ENCODE measurements around the gene FBXL13. TPM values are rescaled to one million over a fixed set of nuclear protein-coding genes. Genes with fewer than 3 reads are reported as not detected.
"Not testable (repeated sequence)": the region's sequence is repeated elsewhere in the genome, so short reads cannot be mapped to it uniquely, and the experiment has no call there.

FBXL13 gene
- total and polyA plus RNA-seq, 12 donors: 0.61 to 6.8 (median 2.7) TPM

DNA sequence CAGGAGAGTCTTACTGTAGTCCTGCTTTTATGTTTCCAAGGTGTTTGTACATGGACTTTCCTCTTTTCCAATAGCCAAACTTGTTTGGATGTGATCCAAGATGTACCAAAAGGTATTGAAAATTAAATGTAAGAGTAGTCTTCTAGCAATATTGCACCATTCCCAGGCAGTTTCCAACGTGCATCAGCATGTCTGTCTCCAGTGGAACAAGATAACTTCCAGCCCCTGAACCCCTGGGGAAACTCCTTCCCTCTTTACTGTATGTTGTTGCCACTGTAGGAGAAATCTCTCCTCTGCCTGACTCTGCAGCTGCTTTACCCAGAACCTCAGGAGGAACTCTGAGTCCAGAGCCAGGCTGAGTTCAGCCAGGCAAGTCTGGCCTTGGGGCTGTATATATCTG lies 18.8 kb upstream of the FBXL13 start:
- no peak overlapping the region for H3K4me3 ChIP-seq
- TF ChIP-seq, protein P1, sequence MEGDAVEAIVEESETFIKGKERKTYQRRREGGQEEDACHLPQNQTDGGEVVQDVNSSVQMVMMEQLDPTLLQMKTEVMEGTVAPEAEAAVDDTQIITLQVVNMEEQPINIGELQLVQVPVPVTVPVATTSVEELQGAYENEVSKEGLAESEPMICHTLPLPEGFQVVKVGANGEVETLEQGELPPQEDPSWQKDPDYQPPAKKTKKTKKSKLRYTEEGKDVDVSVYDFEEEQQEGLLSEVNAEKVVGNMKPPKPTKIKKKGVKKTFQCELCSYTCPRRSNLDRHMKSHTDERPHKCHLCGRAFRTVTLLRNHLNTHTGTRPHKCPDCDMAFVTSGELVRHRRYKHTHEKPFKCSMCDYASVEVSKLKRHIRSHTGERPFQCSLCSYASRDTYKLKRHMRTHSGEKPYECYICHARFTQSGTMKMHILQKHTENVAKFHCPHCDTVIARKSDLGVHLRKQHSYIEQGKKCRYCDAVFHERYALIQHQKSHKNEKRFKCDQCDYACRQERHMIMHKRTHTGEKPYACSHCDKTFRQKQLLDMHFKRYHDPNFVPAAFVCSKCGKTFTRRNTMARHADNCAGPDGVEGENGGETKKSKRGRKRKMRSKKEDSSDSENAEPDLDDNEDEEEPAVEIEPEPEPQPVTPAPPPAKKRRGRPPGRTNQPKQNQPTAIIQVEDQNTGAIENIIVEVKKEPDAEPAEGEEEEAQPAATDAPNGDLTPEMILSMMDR (IDR thresholded peaks at IDR 0.05): no peak
- no peak for TF ChIP-seq POLR2A (IDR thresholded peaks at IDR 0.05)
- H3K36me3 ChIP-seq (replicated peaks in 1 of 2): peaks cover 0 to 6% of the 10 kb centered on the region in 2 donors
- H3K27me3 ChIP-seq: no peaks in the 10 kb centered on the region
- DNase-seq: no peak
- WGBS, 4 donors: 31 to 63% (median 47%) methylated on average over 1 of the region's 1 CpG
- no peak overlapping the region for H3K27ac ChIP-seq
- no peaks in the 10 kb centered on the region for H3K9me3 ChIP-seq (replicated peaks in 1 of 3)
- H3K4me1 ChIP-seq (replicated peaks in 1 of 2): no peaks in the 10 kb centered on the region
- intact Hi-C loops (cut with DNase I): no loop called here

DNA sequence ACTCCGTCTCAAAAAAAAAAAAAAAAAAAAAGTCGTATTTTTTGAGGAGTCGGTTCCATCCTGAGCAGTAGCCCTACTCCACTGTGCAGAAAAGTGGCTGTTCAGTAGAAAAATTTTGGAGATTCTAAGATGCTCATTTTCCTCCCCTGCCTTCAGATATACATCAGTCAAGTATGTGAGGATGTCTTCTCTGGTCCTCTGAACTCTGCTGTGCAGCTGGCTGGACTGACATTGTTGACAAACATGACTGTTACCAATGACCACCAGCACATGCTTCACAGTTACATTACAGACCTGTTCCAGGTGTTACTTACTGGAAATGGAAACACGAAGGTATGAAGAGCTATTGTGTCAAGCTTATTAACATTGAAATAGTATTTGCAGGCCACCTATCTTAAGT lies 17.7 kb upstream of the FBXL13 start:
- DNase-seq; H3K36me3 ChIP-seq (replicated peaks in 1 of 2); H3K27me3 ChIP-seq; H3K27ac ChIP-seq; intact Hi-C loops (cut with DNase I); H3K4me3 ChIP-seq; H3K4me1 ChIP-seq (replicated peaks in 1 of 2); H3K9me3 ChIP-seq (replicated peaks in 1 of 3): not testable (repeated sequence)
- 60 to 68% (median 63%) methylated on average over 4 of the region's 4 CpGs for WGBS, 4 donors

DNA sequence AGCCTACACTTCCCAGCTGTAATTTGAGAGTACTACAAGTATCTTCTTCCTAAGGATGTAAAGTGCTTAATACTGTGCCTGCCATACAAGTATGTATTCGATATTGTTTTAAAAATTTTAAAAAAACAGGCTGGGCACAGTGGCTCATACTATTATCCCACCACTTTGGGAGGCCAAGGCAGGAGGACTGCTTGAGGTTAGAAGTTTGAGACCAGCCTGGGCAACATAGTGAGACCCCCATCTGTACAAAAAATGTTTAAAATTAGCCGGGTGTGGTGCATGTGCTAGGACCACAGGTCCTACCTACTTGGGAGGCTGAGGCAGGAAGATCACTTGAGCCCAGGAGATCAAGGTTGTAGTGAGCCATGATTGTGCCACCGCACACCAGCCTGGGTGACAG lies 8.6 kb upstream of the FBXL13 start:
- TF ChIP-seq, protein P1 (IDR thresholded peaks at IDR 0.05): no peak
- peaks cover 0 to 30% of the 10 kb centered on the region in 2 donors for H3K36me3 ChIP-seq (replicated peaks in 1 of 2)
- no peak for DNase-seq
- H3K4me3 ChIP-seq: no peak overlapping the region
- H3K9me3 ChIP-seq (replicated peaks in 1 of 3): no peaks in the 10 kb centered on the region
- WGBS, 4 donors: 92 to 98% (median 94%) methylated on average over 3 of the region's 3 CpGs
- intact Hi-C loops (cut with DNase I): no loop called here
- peaks cover 0 to 6% of the 10 kb centered on the region in 2 donors for H3K4me1 ChIP-seq (replicated peaks in 1 of 2)
- no peak overlapping the region for H3K27ac ChIP-seq
- no peaks in the 10 kb centered on the region for H3K27me3 ChIP-seq

DNA sequence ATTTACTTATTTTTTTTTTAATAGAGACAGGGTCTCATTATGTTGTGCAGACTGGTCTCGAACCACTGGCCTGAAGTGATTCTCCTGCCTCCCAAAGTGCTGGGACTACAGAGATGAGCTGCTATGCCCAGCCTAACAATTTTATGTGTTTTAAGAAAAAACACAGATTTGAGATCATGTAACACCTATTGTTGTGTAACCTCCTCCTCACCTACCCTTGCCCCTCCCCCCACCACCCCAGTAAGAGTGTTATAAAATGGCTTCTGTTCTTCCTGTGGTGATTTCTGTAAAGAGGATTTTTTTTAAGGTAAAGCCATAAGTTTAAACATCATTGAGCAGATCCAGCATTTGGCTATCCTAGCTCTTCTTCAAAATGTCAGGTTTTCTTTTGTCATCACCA lies 7.9 kb upstream of the FBXL13 start:
- Histone ChIP-seq H3K36me3 (replicated peaks in 1 of 2) (peaks cover 0 to 30% of the 10 kb centered on the region in 2 donors), H3K27ac (no peak overlapping the region), H3K27me3 (no peaks in the 10 kb centered on the region), H3K9me3 (replicated peaks in 1 of 3) (no peaks in the 10 kb centered on the region), H3K4me1 (replicated peaks in 1 of 2) (peaks cover 0 to 6% of the 10 kb centered on the region in 2 donors), H3K4me3 (no peak overlapping the region)
- intact Hi-C loops (cut with DNase I): no loop called here
- DNase-seq: no peak
- 93 to 100% (median 97%) methylated on average over 1 of the region's 1 CpG for WGBS, 4 donors
- TF ChIP-seq, protein P1 (IDR thresholded peaks at IDR 0.05): no peak
- no peak for TF ChIP-seq POLR2A (IDR thresholded peaks at IDR 0.05)

DNA sequence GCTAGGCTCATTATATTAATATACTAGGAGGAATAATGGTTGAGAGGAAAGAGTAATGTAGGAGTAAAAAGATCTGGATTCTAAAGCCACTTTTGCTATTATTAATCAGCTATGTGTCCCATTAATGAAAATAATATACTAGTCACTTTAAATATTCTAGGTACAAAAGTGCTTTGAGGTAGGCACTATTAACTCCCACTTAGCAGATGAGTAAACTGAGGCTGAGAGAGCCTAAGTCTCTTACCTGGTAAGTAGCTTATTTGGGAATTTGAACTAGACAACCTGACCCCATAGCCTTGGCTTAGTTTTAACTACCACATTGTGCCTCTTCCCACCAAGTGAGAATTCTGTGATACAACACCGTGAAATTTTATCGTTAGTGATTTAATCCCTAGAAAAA lies 6.3 kb upstream of the FBXL13 start:
- Histone ChIP-seq H3K27me3 (no peaks in the 10 kb centered on the region), H3K27ac (no peak overlapping the region), H3K4me1 (replicated peaks in 1 of 2) (peaks cover 0 to 18% of the 10 kb centered on the region in 2 donors), H3K4me3 (no peak overlapping the region), H3K36me3 (replicated peaks in 1 of 2) (peaks cover 0 to 16% of the 10 kb centered on the region in 2 donors), H3K9me3 (replicated peaks in 1 of 3) (no peaks in the 10 kb centered on the region)
- DNase-seq: no peak
- intact Hi-C loops (cut with DNase I): no loop called here
- TF ChIP-seq, protein P1 (IDR thresholded peaks at IDR 0.05): no peak
- TF ChIP-seq POLR2A (IDR thresholded peaks at IDR 0.05): no peak
- WGBS, 4 donors: 98 to 99% (median 98%) methylated on average over 2 of the region's 2 CpGs
